WI38 (cell line): ENCODE measurements around the gene MYL7.
"Not testable (repeated sequence)": the region's sequence is repeated elsewhere in the genome, so short reads cannot be mapped to it uniquely, and the experiment has no call there.

Experiments
- H3K4me3 ChIP-seq: 2 replicates; pipeline ENCODE4 v1.5.1; 2011; ENCODE audit warnings: low read depth, mild to moderate bottlenecking, control low read depth, low read length
- TF ChIP-seq, protein P1 (sequence below): IDR thresholded peaks from 2 replicates; pipeline ENCODE4 v1.5.1; 2012; ENCODE audit warnings: low read depth, mild to moderate bottlenecking, control low read depth, low read length

The MYL7 gene

GRCh38 chr7:44176486-44176885 is 35.4 kb upstream of the MYL7 start:
- H3K4me3 ChIP-seq = no peak overlapping the region
- TF ChIP-seq, protein P1, sequence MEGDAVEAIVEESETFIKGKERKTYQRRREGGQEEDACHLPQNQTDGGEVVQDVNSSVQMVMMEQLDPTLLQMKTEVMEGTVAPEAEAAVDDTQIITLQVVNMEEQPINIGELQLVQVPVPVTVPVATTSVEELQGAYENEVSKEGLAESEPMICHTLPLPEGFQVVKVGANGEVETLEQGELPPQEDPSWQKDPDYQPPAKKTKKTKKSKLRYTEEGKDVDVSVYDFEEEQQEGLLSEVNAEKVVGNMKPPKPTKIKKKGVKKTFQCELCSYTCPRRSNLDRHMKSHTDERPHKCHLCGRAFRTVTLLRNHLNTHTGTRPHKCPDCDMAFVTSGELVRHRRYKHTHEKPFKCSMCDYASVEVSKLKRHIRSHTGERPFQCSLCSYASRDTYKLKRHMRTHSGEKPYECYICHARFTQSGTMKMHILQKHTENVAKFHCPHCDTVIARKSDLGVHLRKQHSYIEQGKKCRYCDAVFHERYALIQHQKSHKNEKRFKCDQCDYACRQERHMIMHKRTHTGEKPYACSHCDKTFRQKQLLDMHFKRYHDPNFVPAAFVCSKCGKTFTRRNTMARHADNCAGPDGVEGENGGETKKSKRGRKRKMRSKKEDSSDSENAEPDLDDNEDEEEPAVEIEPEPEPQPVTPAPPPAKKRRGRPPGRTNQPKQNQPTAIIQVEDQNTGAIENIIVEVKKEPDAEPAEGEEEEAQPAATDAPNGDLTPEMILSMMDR = no peak

DNA sequence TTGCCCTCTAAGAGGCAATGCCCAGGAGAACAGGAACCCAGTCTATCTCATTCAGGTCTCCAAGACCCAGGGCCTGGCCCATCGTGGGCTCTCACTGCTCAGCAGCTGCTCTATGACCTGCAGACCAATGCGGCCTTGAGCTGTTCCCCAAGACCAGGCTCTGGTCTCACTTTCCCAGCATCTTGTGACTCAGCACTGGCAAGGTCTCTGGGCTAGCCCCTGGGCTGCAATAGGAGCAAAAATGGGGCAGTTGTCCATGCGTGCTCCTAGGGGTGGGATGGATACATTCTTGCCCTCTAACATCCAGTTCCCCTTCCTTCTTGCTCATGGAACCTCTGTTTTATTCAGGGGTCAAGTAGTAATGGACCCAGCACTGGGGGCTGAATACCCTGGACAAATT is 34.6 kb upstream of the MYL7 start:
- TF ChIP-seq, protein P1 = no peak
- H3K4me3 ChIP-seq = no peak overlapping the region

DNA sequence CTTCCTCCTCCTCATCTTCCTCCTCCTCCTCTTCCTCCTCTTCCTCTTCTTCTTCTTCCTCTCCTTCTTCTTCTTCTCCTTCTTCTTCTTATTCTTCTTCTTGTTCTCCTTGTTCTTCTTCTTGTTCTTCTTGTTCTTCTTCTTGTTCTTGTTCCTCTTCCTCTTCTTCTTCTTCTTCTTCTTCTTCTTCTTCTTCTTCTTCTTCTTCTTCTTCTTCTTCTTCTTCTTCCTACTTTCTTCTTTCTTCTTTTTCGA is 33.5 kb upstream of the MYL7 start:
- not testable (repeated sequence) for H3K4me3 ChIP-seq

GRCh38 chr7:44173911-44174693 is 33.0 kb upstream of the MYL7 start:
- TF ChIP-seq, protein P1 = no peak

DNA sequence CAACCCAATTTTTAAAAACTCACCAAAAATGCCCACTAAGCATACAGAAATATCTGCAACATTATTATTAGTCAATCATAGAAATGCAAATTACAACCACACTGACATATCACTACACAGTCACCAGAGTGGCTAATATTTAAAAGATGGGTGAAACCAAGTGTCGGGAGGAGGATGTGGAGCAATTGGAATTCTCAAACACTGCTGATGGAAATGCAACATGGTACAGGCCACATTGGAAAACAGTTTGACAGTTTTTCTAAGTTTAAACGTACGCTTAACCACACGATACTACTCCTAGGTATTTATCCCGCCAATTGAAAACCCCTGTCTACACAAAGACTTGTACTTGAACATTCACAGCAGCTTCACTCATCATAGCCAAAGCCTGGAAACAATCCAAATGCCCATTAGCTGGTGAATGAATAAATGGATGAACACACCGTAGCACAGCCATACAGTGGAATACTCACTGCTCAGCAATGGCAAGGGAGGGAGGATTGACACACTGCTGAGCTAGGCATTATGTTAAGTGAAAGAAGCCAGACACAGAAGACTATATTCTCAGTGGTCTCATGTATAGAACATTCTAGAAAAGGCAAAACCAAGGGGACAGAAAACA is 31.8 kb upstream of the MYL7 start:
- no peak overlapping the region for H3K4me3 ChIP-seq
- TF ChIP-seq, protein P1 = no peak

More at GRCh38 chr7:44173911-44174693, 33.0 kb upstream of the MYL7 start:
- no peak overlapping the region for H3K4me3 ChIP-seq

GRCh38 chr7:44172352-44172751 is 31.2 kb upstream of the MYL7 start:
- H3K4me3 ChIP-seq = no peak overlapping the region
- TF ChIP-seq, protein P1 = no peak

DNA sequence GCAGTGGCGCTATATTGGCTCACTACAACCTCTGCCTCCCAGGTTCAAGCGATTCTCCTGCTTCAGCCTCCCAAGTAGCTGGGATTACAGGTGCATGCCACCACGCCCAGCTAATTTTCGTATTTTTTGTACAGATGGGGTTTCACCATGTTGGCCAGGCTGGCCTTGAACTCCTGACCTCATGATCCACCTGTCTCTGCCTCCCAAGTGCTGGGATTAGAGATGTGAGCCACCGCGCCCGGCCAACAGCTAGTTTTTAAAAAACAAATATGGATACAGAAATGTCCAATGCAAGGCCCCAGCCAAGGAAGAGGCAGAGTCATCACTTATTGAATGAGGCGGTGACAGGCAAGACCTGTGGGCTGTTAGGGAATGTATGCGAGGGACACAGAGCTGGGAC is 30.8 kb upstream of the MYL7 start:
- H3K4me3 ChIP-seq = not testable (repeated sequence)

DNA sequence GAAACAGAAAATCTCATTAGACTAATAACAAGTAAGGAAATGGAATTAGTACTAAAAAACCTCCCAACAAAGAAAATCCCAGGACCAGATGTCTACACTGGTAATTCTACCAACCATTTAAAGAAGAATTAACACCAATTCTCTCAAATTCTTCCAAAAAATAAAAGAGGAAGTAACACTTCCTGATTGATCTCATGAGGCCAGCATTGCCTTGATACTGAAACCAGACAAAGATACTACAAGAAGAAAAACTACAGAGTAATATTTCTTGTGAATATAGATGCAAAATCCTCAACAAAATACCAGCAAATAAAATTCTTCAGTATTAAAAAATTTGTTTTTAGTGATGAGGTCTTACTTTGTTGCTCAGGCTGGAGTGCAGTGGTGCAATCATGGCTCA is 26.8 kb upstream of the MYL7 start:
- TF ChIP-seq, protein P1 = no peak
- no peak overlapping the region for H3K4me3 ChIP-seq
